ENCODE measurements around the gene NAT10. TPM values are rescaled to one million over a fixed set of nuclear protein-coding genes. Genes with fewer than 3 reads are reported as not detected.

NAT10 gene
- total RNA-seq, 4 donors from 2014 or later = 17.2 to 27.7 (median 19.4) TPM

GRCh38 chr11:34139346-34139745 lies 33.9 kb downstream of the NAT10 start:
- intact Hi-C loops (cut with DNase I; ENCODE audit: low total_unique reads) = no loop called here
- Histone ChIP-seq H3K4me1 (no peaks in the 10 kb centered on the region), H3K4me3 (no peak overlapping the region), H3K27ac (no peak overlapping the region), H3K27me3 (no peaks in the 10 kb centered on the region), H3K36me3 (peaks cover 6 to 98% of the 10 kb centered on the region in 2 donors), H3K9me3 (no peaks in the 10 kb centered on the region)
- ATAC-seq (no peak), DNase-seq (no peak)
- in situ Hi-C loops (cut with MboI; ENCODE audit: low sequenced_read_pairs in 4 of 4) = no loop called here
- TF ChIP-seq CTCF (IDR thresholded peaks at IDR 0.05 in 4 of 5, conservative IDR thresholded peaks at IDR 0.05 in 1 of 5) (no peak), POLR2A (IDR thresholded peaks at IDR 0.05) (no peak)

GRCh38 chr11:34140149-34140548 lies 34.7 kb downstream of the NAT10 start:
- intact Hi-C loops (cut with DNase I; ENCODE audit: low total_unique reads) = no loop called here
- Histone ChIP-seq H3K4me1 (no peaks in the 10 kb centered on the region), H3K27me3 (no peaks in the 10 kb centered on the region), H3K27ac (no peak overlapping the region), H3K4me3 (no peak overlapping the region), H3K36me3 (peaks cover 6 to 98% of the 10 kb centered on the region in 2 donors), H3K9me3 (no peaks in the 10 kb centered on the region)
- in situ Hi-C loops (cut with MboI; ENCODE audit: low sequenced_read_pairs in 4 of 4) = no loop called here
- DNase-seq = no peak
- TF ChIP-seq CTCF (IDR thresholded peaks at IDR 0.05 in 4 of 5, conservative IDR thresholded peaks at IDR 0.05 in 1 of 5) (no peak), POLR2A (IDR thresholded peaks at IDR 0.05) (no peak)
- ATAC-seq = no peak

- Histone ChIP-seq H3K4me3 (no peak overlapping the region), H3K27ac (no peak overlapping the region), H3K36me3 (peaks cover 6 to 98% of the 10 kb centered on the region in 2 donors), H3K4me1 (no peaks in the 10 kb centered on the region), H3K9me3 (no peaks in the 10 kb centered on the region), H3K27me3 (no peaks in the 10 kb centered on the region)
- ATAC-seq (no peak), DNase-seq (no peak)
- TF ChIP-seq CTCF (IDR thresholded peaks at IDR 0.05 in 4 of 5, conservative IDR thresholded peaks at IDR 0.05 in 1 of 5) (no peak), POLR2A (IDR thresholded peaks at IDR 0.05) (no peak)
- intact Hi-C loops (cut with DNase I; ENCODE audit: low total_unique reads) (no loop called here), in situ Hi-C loops (cut with MboI; ENCODE audit: low sequenced_read_pairs in 4 of 4) (no loop called here)
Observed at GRCh38 chr11:34143048-34143447, 37.6 kb downstream of the NAT10 start.

- H3K27me3 ChIP-seq = no peaks in the 10 kb centered on the region
- no peaks in the 10 kb centered on the region for H3K9me3 ChIP-seq
- TF ChIP-seq POLR2A (IDR thresholded peaks at IDR 0.05) (no peak), CTCF (IDR thresholded peaks at IDR 0.05 in 4 of 5, conservative IDR thresholded peaks at IDR 0.05 in 1 of 5) (no peak)
- no peak for DNase-seq
- no peak for ATAC-seq
- intact Hi-C loops (cut with DNase I; ENCODE audit: low total_unique reads) (no loop called here), in situ Hi-C loops (cut with MboI; ENCODE audit: low sequenced_read_pairs in 4 of 4) (no loop called here)
- no peak overlapping the region for H3K4me3 ChIP-seq
- H3K36me3 ChIP-seq = peaks cover 6 to 92% of the 10 kb centered on the region in 2 donors
- no peak overlapping the region for H3K27ac ChIP-seq
- no peaks in the 10 kb centered on the region for H3K4me1 ChIP-seq
Observed at GRCh38 chr11:34145073-34145472, 39.6 kb downstream of the NAT10 start.

GRCh38 chr11:34145847-34146381 lies 40.5 kb downstream of the NAT10 start:
- DNase-seq (no peak), ATAC-seq (no peak)
- Histone ChIP-seq H3K27ac (no peak overlapping the region), H3K4me3 (no peak overlapping the region), H3K36me3 (peaks cover 6 to 84% of the 10 kb centered on the region in 2 donors), H3K27me3 (no peaks in the 10 kb centered on the region), H3K9me3 (no peaks in the 10 kb centered on the region), H3K4me1 (no peaks in the 10 kb centered on the region)
- in situ Hi-C loops (cut with MboI; ENCODE audit: low sequenced_read_pairs in 4 of 4) (no loop called here), intact Hi-C loops (cut with DNase I; ENCODE audit: low total_unique reads) (no loop called here)
- TF ChIP-seq POLR2A (IDR thresholded peaks at IDR 0.05) = no peak
- no peak for TF ChIP-seq CTCF (IDR thresholded peaks at IDR 0.05 in 4 of 5, conservative IDR thresholded peaks at IDR 0.05 in 1 of 5)

Measured in gastrocnemius medialis (tissue), 4 donors.